Kidney epithelial cell (primary cell): ENCODE measurements around the gene UGT1A1. TPM values are rescaled to one million over a fixed set of nuclear protein-coding genes. Genes with fewer than 3 reads are reported as not detected.

Experiments
- DNase-seq: peaks from one replicate; pipeline ENCODE4 v3.0.0-alpha.2; 2010; ENCODE audit warnings: low read depth
- H3K27me3 ChIP-seq: 2 replicates; pipeline ENCODE4 v1.6.0; 2011; ENCODE audit warnings: low read length; ENCODE audit not compliant: control insufficient read depth, insufficient read depth
- H3K36me3 ChIP-seq: 2 replicates; pipeline ENCODE4 v1.5.1; 2011; ENCODE audit warnings: low read length; ENCODE audit not compliant: control insufficient read depth, insufficient read depth
- H3K4me3 ChIP-seq: 2 replicates; pipeline ENCODE4 v1.5.1; 2011; ENCODE audit warnings: low read depth, mild to moderate bottlenecking, control low read depth, low read length
- CTCF ChIP-seq: IDR thresholded peaks from 2 replicates; pipeline ENCODE4 v1.5.1; 2011; ENCODE audit warnings: mild to moderate bottlenecking, moderate library complexity, low read length, control low read depth, inconsistent platforms; ENCODE audit not compliant: insufficient read depth, poor library complexity, severe bottlenecking
- total RNA-seq: library from RNA; depleted of rRNA; stranded (reverse); fragments of >200 nt; gene quantifications from 2 replicates; pipeline ENCODE4 v1.2.3, GENCODE V29; 2015

The UGT1A1 gene
- total RNA-seq, 1 donor from 2014 or later: not detected

- H3K4me3 ChIP-seq: no peak overlapping the region
- TF ChIP-seq CTCF: no peak
- H3K36me3 ChIP-seq: no peaks in the 10 kb centered on the region
- no peaks in the 10 kb centered on the region for H3K27me3 ChIP-seq
- no peak for DNase-seq
Observed at GRCh38 chr2:233756429-233757081, 3.5 kb upstream of the UGT1A1 start.

GRCh38 chr2:233758141-233758540, 1.9 kb upstream of the UGT1A1 start:
- H3K36me3 ChIP-seq: no peaks in the 10 kb centered on the region
- no peak for TF ChIP-seq CTCF
- no peaks in the 10 kb centered on the region for H3K27me3 ChIP-seq
- H3K4me3 ChIP-seq: no peak overlapping the region
- DNase-seq: no peak

GRCh38 chr2:233758849-233759248, 1.2 kb upstream of the UGT1A1 start:
- H3K27me3 ChIP-seq: no peaks in the 10 kb centered on the region
- no peaks in the 10 kb centered on the region for H3K36me3 ChIP-seq
- H3K4me3 ChIP-seq: no peak overlapping the region
- no peak for DNase-seq
- no peak for TF ChIP-seq CTCF

GRCh38 chr2:233761040-233761769, 1.1 kb downstream of the UGT1A1 start:
- Histone ChIP-seq H3K36me3 (no peaks in the 10 kb centered on the region), H3K4me3 (no peak overlapping the region), H3K27me3 (no peaks in the 10 kb centered on the region)
- no peak for DNase-seq
- no peak for TF ChIP-seq CTCF

- Histone ChIP-seq H3K4me3 (no peak overlapping the region), H3K27me3 (no peaks in the 10 kb centered on the region), H3K36me3 (no peaks in the 10 kb centered on the region)
- DNase-seq: peak; percentile 16
- TF ChIP-seq CTCF: no peak
Observed at GRCh38 chr2:233764264-233764663, 4.2 kb downstream of the UGT1A1 start.
